Activated T-helper 2 cell treated with anti-CD3 and anti-CD28 coated beads, Interferon-gamma antibody, Interleukin-2, Interleukin-4, amounts not matched to agents 10 μg/mL and 5 μg/mL and 100 μg/mL, durations not matched to agents 14 hours and 24 hours and 36 hours (primary cell): ENCODE data around the gene NSUN2. TPM values are rescaled to one million over a fixed set of nuclear protein-coding genes. Genes with fewer than 3 reads are reported as not detected.

Experiments
- DNase-seq: peaks from one replicate; pipeline ENCODE4 v3.0.0; 2021; ENCODE audit warnings: low spot score
- H3K27ac Mint-ChIP-seq: one replicate; pipeline ENCODE4 v1.8.0; 2021; ENCODE audit warnings: mixed read lengths
- H3K27me3 Mint-ChIP-seq: one replicate; pipeline ENCODE4 v1.8.0; 2021; ENCODE audit warnings: low read depth, mixed read lengths
- H3K36me3 Mint-ChIP-seq: one replicate; pipeline ENCODE4 v1.8.0; 2021; ENCODE audit warnings: low read depth, mixed read lengths
- H3K4me1 Mint-ChIP-seq: one replicate; pipeline ENCODE4 v1.8.0; 2021; ENCODE audit warnings: low read depth, mixed read lengths
- H3K4me3 Mint-ChIP-seq: one replicate; pipeline ENCODE4 v1.8.0; 2021; ENCODE audit warnings: low read depth, mild to moderate bottlenecking, moderate library complexity, mixed read lengths
- H3K9me3 Mint-ChIP-seq: one replicate; pipeline ENCODE4 v1.8.0; 2021; ENCODE audit warnings: mixed read lengths
- intact Hi-C: fragments of 100-400 bp; cut with micrococcal nuclease; formaldehyde crosslinking; loops from one replicate; pipeline ENCODE4 v1.15.1; 2023
- total RNA-seq: library from RNA; stranded (reverse); gene quantifications from 2 replicates; pipeline ENCODE4 v1.2.3, GENCODE V29; 2022

NSUN2 gene
- total RNA-seq, 1 donor from 2014 or later = 125 TPM

DNA sequence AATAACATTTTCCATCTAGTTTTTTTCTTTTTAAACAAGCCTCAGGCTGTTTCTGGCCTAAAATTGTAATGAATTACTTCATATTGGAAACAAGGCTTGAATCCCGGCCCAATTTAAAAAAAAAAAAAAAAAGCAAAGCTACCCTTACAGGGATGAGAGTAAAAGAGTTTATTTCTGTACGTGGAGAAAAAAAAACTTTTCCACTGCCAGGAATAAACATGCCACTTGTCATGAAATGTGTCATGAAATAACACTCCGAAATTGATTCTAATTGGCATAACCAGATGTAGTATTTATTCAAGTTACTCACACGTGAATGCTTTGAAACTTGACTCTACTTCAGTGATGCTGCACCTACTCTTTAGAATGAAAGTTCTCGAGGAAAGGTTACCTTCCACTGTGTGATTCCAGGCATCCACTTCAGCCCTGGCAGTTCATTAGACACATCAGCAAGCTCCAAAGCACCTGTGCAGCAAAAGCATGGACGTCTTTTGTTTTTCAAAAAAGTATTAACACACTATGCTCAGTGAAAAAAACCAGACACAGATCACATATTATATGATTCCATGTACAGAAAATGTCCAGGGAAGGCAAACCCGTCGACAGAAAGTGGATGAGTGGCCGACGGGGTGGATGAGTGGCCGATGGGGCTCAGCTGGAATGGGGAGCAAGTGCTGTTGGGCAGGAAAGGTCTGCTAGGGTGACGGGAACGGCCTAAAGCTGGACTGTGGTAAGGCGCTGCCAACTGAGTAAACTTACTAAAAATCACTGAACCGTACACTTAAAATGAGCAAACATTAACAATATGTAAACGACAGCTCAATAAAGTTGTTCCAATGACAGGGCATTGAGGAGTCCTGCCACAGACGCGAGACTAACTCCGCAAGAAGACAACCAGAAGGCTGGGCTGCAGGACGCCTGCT, 21.2 kb downstream of the NSUN2 start:
- H3K27ac Mint-ChIP-seq = no peak overlapping the region
- DNase-seq = no peak
- H3K4me3 Mint-ChIP-seq = no peak overlapping the region
- H3K9me3 Mint-ChIP-seq = no peaks in the 10 kb centered on the region
- peaks cover 22% of the 10 kb centered on the region for H3K4me1 Mint-ChIP-seq
- no peaks in the 10 kb centered on the region for H3K27me3 Mint-ChIP-seq
- H3K36me3 Mint-ChIP-seq = peaks cover 93% of the 10 kb centered on the region
- intact Hi-C loops = no loop called here

DNA sequence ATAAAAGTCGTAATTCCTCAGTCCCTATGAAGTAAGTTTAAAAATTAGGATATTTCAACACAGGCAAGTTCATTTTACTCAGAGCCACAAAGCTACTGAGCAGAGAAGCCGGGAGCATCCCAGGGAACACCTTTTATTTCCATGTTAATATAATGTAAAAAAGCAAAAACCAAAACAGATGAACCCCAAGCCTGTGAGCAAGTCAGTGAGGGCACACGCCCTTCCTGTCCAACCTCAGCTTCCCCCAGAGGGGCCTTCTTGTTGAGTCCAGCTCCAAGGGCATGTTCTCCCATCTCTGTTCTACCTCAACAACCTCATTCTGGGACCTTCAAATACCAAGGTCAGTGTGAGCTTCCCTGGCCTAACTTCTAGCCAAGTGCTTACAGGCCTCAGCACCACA, 24.8 kb downstream of the NSUN2 start:
- peaks cover 90% of the 10 kb centered on the region for H3K36me3 Mint-ChIP-seq
- H3K4me1 Mint-ChIP-seq = peaks cover 3% of the 10 kb centered on the region
- no peaks in the 10 kb centered on the region for H3K27me3 Mint-ChIP-seq
- no peak overlapping the region for H3K27ac Mint-ChIP-seq
- intact Hi-C loops = no loop called here
- H3K9me3 Mint-ChIP-seq = no peaks in the 10 kb centered on the region
- H3K4me3 Mint-ChIP-seq = no peak overlapping the region
- DNase-seq = no peak

DNA sequence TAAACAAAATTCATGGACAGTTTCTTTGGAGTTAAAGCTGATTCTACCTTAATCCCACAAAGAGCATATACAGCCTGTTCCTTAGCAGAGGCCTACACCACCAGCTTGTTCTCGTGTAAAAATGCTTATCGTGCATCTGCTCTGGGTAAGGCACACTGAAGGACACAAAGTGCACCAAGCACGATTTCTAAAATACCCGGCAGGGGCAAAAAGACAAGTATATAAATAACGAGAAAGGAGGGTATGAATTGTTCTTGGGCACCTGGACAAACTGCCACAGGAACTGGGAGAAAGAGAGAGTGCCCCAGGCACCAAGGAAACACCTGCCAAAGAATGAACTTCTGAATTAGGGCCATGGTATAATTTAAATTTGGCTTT, 25.3 kb downstream of the NSUN2 start:
- intact Hi-C loops = no loop called here
- Mint-ChIP-seq H3K4me3 (no peak overlapping the region), H3K9me3 (no peaks in the 10 kb centered on the region), H3K4me1 (peaks cover 3% of the 10 kb centered on the region), H3K27ac (no peak overlapping the region), H3K27me3 (no peaks in the 10 kb centered on the region), H3K36me3 (peaks cover 90% of the 10 kb centered on the region)
- DNase-seq = no peak

DNA sequence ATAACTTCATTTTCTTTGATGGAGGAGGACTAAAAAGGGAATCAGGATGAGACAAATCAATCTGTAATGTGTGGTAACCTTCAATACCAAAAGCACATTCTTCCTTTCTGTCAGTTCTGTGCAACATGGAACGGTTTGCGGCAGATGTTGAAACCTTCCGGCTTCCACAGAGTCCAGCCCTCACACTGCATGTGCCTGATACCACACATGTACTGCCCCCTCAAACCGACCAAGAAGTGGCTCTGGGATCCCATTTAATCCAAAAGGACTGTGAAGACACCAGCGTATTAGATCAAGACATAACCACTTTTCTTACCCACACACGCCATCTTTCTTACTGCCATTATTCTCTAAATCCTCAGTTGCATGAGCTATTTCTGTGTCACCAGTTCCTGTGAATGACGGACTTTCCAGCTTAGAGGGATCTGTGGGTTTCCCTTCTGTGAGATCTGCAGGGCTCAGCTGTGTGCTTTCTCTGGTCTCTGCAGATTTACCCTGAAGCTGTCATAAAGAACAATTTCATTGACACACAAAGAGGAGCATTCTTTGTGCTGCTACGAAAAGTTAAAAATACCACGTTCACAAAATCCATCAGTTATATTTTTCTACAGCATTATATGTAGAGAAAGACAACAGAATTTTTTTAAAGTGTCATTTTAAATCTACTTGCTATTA, 25.8 kb downstream of the NSUN2 start:
- intact Hi-C loops = no loop called here
- peaks cover 91% of the 10 kb centered on the region for H3K36me3 Mint-ChIP-seq
- H3K27ac Mint-ChIP-seq = no peak overlapping the region
- DNase-seq = no peak
- H3K4me3 Mint-ChIP-seq = no peak overlapping the region
- H3K9me3 Mint-ChIP-seq = no peaks in the 10 kb centered on the region
- H3K27me3 Mint-ChIP-seq = no peaks in the 10 kb centered on the region
- H3K4me1 Mint-ChIP-seq = peaks cover 3% of the 10 kb centered on the region

DNA sequence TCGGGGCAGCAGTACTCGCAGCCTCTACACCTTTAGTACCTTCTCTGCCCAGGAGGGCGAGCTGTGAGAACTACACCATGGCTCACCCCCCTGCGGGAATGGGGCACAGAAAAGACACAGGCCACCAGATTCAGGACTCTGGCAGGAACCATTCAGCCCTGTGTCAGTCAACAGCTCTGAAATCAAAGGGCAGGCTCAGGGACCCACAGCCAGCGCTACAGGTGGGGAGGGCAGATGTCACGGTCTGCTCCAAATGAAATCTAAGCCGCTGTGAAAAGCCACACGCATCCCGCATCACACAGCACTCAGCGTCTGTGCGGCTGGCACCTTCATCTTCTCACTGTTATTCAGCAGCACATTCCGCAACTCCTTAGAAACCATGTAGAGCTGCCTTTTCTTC, 27.9 kb downstream of the NSUN2 start:
- Mint-ChIP-seq H3K36me3 (peaks cover 96% of the 10 kb centered on the region), H3K9me3 (no peaks in the 10 kb centered on the region), H3K4me3 (no peak overlapping the region), H3K27ac (no peak overlapping the region), H3K27me3 (no peaks in the 10 kb centered on the region), H3K4me1 (peaks cover 3% of the 10 kb centered on the region)
- intact Hi-C loops = no loop called here
- DNase-seq = no peak

DNA sequence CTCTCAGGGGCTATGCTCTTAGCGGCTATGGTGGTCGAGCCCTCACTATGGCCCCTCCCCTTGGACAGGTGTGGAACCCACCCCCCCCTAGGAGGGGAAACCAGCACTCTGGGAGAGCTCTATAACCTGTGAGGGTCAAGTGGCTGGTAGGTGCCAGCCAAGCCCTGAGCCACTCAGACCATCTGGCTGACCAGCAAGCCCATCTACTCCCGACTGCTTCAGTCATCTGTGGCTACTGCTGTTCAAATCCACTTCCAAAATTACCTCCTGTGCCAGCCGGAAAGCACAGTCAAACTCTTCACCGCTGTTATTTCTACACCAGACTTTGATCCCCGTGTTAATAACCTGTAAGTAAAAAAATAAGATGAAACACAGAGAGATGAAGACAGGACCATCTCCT, 28.5 kb downstream of the NSUN2 start:
- intact Hi-C loops = no loop called here
- no peaks in the 10 kb centered on the region for H3K9me3 Mint-ChIP-seq
- no peak overlapping the region for H3K27ac Mint-ChIP-seq
- no peak overlapping the region for H3K4me3 Mint-ChIP-seq
- H3K4me1 Mint-ChIP-seq = peaks cover 3% of the 10 kb centered on the region
- no peak for DNase-seq
- peaks cover 92% of the 10 kb centered on the region for H3K36me3 Mint-ChIP-seq
- H3K27me3 Mint-ChIP-seq = no peaks in the 10 kb centered on the region

DNA sequence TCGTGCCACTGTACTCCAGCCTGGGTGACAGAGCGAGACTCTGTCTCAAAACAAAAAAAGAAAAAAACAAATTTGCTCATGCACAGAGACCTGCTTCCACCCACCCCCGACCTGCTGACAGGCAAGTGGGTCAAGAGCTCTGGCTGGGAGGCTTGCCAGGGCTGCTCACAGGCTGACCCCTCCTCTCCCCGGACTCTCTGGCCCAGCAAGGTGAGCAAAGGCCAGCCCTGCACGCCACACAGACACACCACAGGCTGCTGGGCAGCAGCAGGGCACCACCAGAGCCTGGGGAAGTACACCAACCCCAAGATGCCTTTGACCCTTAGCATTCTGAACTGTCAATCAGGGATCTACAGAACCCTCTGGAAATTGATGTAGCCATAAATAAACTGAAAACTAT, 29.2 kb downstream of the NSUN2 start:
- H3K4me3 Mint-ChIP-seq = no peak overlapping the region
- DNase-seq = no peak
- H3K36me3 Mint-ChIP-seq = peaks cover 92% of the 10 kb centered on the region
- peaks cover 3% of the 10 kb centered on the region for H3K4me1 Mint-ChIP-seq
- H3K27ac Mint-ChIP-seq = no peak overlapping the region
- no peaks in the 10 kb centered on the region for H3K9me3 Mint-ChIP-seq
- intact Hi-C loops = no loop called here
- H3K27me3 Mint-ChIP-seq = no peaks in the 10 kb centered on the region

DNA sequence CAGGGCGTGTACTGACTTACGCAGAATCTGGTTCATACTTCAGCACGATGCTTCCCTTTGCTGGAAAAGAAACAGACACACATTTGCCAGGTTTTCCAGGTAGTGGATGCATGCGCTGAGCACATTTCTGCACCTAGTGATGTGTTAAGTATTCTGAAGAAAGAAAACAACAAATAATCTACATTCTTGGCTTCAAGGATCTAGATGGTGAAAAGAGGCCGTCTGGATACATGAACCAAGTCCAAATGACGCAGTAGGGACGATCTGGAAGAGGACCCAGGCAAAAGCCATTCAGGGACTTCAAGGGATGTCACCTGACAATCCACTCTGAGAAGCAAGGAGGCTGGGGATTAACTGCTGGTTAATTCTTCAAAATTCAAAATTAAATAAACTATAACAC, 30.4 kb downstream of the NSUN2 start:
- Mint-ChIP-seq H3K27ac (no peak overlapping the region), H3K4me3 (no peak overlapping the region), H3K27me3 (no peaks in the 10 kb centered on the region), H3K4me1 (peaks cover 2% of the 10 kb centered on the region), H3K9me3 (no peaks in the 10 kb centered on the region), H3K36me3 (peaks cover 89% of the 10 kb centered on the region)
- DNase-seq = no peak
- intact Hi-C loops = no loop called here

DNA sequence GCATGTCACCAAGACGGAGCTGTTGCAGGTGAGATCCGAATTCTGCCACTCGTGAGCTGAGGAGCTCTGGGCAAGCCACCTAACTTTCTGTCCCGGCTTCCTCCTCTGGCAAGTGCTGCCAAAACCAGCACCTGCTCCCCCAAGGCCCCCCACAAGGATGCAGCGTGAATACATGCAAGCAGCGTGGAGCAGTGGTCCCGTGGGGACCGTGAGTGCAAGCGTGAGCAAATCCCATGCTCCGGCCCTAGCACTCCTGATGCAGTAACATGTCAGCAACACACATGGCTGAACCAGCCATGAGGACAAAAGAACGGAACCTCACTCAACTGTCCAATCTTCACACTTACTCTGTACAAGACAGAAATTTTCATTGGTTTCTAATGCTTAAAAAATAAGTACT, 31.0 kb downstream of the NSUN2 start:
- intact Hi-C loops = no loop called here
- H3K27me3 Mint-ChIP-seq = no peaks in the 10 kb centered on the region
- no peak for DNase-seq
- H3K4me3 Mint-ChIP-seq = no peak overlapping the region
- H3K4me1 Mint-ChIP-seq = no peaks in the 10 kb centered on the region
- peaks cover 89% of the 10 kb centered on the region for H3K36me3 Mint-ChIP-seq
- H3K27ac Mint-ChIP-seq = no peak overlapping the region
- H3K9me3 Mint-ChIP-seq = no peaks in the 10 kb centered on the region

DNA sequence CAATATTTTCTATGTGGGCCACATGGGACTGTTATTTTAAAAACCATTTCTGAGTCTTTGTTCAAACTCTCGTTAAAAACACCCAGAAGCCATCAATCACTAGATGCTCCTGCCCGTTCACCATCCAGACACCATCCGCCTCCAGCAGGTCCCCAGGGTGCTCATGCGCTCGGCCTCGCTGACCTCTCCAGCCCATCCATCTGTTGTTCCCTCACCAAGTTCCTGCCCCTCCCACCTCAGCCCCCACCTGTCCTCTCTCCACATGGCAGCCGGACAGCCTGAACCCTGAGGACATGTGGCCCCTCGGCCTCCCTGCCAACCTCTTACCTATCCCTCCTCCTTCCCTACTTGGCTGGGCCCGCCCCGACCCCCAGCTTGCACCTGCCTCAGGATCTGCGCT, 31.6 kb downstream of the NSUN2 start:
- Mint-ChIP-seq H3K4me1 (no peaks in the 10 kb centered on the region), H3K4me3 (no peak overlapping the region), H3K27me3 (no peaks in the 10 kb centered on the region), H3K36me3 (peaks cover 89% of the 10 kb centered on the region), H3K27ac (no peak overlapping the region), H3K9me3 (no peaks in the 10 kb centered on the region)
- no peak for DNase-seq
- intact Hi-C loops = no loop called here

DNA sequence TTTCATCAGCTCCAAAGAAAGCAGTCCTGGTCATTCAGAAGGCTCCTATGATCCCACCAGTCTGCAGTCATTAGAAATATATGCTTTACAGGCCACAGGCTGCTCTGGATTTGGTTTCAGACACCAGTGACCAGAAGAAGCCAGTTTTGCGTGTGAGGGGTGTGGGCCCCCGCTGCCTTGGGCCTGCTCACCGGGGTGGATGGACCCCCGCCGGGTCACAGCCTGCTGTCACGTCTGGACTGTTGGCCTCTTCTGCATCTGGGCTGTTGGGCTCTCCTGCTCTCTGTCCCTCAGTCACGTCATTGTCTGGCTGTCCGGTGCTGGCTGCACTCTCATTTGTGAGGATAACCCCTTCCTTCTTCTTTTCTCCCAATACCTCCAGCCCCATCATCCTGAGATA, 33.1 kb downstream of the NSUN2 start:
- H3K4me1 Mint-ChIP-seq = no peaks in the 10 kb centered on the region
- H3K27ac Mint-ChIP-seq = no peak overlapping the region
- H3K36me3 Mint-ChIP-seq = peaks cover 75% of the 10 kb centered on the region
- no peak overlapping the region for H3K4me3 Mint-ChIP-seq
- DNase-seq = no peak
- H3K9me3 Mint-ChIP-seq = no peaks in the 10 kb centered on the region
- intact Hi-C loops = no loop called here
- H3K27me3 Mint-ChIP-seq = no peaks in the 10 kb centered on the region

DNA sequence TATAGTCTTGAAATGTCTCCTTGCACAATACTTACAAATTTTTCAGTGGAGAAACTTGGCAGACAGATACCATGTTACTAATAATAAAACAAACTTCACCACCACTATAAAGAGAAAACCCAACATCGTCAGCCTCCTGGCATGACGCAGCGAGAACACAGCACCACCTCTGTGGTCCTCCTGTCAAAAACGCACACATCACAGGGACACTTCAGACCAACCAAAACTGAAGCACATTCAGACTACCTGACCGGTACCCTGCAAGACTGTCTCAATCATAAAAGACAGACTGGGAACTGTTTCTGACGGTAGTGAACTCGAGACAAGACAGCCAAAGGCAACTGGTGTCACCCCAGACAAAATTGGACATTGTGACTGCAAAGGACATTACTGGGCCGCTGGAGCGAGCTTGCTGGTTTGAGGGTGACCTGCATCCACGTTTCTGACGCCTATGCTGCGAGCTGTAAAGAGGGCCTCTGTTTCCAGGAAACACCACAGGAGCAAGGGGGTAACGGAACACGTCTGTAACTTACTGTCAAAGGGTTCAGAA, 34.4 kb downstream of the NSUN2 start:
- no peak for DNase-seq
- H3K36me3 Mint-ChIP-seq = peaks cover 63% of the 10 kb centered on the region
- H3K9me3 Mint-ChIP-seq = no peaks in the 10 kb centered on the region
- intact Hi-C loops = no loop called here
- H3K27ac Mint-ChIP-seq = no peak overlapping the region
- no peaks in the 10 kb centered on the region for H3K27me3 Mint-ChIP-seq
- H3K4me1 Mint-ChIP-seq = no peaks in the 10 kb centered on the region
- no peak overlapping the region for H3K4me3 Mint-ChIP-seq

DNA sequence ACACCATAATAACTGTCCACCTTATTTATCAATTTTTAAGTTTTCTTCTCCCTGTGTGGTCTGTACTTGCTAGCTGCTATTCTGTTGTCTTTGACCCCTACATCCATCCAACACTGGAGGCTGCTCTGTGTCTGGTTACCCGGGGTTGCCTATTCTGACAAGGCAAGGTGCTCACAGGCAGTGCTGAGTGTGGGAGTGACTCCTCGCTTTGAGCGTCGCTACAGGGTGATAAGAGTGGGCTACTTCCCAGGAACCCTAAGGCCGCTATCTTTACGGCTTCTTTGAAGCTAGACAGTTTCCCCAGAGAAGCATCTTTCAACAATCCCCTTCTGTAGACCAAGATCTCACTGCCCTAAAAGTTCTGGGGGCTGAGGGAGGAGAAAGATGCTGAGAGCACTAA, 35.3 kb downstream of the NSUN2 start:
- H3K4me1 Mint-ChIP-seq = no peaks in the 10 kb centered on the region
- peaks cover 56% of the 10 kb centered on the region for H3K36me3 Mint-ChIP-seq
- no peaks in the 10 kb centered on the region for H3K27me3 Mint-ChIP-seq
- H3K4me3 Mint-ChIP-seq = no peak overlapping the region
- no peak for DNase-seq
- intact Hi-C loops = no loop called here
- H3K27ac Mint-ChIP-seq = no peak overlapping the region
- no peaks in the 10 kb centered on the region for H3K9me3 Mint-ChIP-seq
